Astrocyte of the hippocampus (primary cell): ENCODE data around the gene PAQR7.

ENCODE experiments used
- DNase-seq: peaks from one replicate; pipeline ENCODE4 v3.0.0; 2011; ENCODE audit warnings: low read depth, low spot score

The PAQR7 gene, protein sequence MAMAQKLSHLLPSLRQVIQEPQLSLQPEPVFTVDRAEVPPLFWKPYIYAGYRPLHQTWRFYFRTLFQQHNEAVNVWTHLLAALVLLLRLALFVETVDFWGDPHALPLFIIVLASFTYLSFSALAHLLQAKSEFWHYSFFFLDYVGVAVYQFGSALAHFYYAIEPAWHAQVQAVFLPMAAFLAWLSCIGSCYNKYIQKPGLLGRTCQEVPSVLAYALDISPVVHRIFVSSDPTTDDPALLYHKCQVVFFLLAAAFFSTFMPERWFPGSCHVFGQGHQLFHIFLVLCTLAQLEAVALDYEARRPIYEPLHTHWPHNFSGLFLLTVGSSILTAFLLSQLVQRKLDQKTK

DNA sequence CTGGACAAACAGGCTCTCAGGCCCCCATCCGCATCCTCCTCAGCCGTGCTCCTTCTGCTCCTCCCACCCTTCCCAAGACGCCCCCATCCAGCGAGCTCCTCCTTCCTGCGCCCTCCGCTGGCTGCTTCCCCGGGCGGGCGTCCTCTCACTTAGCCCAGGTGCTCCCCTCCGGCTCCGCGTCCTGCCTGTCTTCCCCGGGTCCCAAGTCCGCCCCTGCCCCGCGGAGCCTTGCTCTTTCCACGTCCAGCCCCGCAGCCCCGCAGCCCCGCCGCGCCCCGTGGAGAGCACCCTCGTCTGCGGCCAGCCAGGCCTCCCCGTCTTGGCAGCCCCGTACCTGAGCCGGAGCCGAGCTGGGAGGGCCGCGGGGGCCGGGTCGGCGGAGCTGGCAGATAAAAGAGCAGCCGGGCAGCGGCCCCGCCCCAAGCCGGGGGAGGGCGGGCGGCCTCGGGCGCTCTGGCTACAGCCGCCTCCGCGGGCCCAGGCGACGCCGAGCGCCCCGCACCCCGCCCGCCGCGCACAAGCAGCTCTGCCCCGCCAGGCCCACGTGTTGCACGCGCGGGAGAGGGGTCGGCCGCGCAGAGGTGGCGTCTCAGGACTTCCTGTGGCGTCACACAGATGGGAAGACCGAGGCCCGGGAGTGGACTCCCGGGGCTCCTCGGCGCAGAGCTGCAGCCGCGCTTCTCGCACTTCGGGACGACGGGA, at the start of gene PAQR7:
TSS of gene PAQR7 (minus strand) at position 555 of the 702 bp plus-strand sequence. CDS start 11,869 bp downstream, outside the sequence.
- peak; percentile 89 for DNase-seq

DNA sequence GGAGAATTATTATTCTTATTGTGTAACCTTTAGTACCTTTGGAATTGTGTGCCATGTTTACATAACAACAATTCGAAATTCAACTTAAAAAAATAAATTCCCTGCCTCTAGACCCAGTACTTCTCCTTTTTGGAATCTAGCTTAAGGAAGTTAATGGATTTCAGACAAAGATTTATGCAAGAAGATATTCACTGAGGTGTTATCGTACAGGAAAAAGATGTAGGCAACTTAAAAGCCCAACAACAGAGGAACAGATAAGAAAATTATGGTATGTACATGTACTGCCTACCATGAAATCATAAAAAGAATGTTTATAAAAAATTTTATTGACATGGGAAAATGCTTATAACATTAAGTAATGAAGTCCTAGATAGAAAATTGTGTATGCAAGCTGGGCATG, 48.9 kb upstream of the PAQR7 start:
- no peak for DNase-seq

DNA sequence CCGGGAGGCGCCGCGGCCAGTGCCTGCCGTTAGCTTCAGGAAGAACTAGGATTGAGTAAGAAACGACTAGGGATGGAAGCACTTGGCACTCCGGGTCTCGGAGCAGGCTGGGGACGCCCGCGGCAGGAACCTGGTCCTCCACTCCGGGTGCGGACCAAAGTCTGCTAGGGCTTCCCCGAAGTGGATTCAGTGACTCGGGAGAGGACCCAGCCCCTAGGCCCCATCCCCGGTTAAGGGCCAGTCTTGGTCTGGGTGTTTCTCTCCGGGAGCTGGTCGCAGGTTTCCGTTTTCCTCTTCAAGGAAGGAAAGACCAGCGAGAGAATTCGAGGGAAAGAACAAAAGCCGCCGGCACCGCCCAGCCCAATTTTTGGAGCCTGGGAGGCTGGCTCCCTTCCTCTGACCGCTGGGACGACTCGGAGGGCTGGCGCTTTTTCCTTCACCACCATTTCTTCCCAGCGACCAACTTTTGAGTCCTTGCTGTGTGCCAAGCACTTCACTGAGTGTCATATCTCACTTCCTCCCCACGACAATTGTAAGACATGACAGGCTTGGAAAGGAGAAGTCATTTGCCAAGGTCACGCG, 47.6 kb upstream of the PAQR7 start:
- DNase-seq = no peak

DNA sequence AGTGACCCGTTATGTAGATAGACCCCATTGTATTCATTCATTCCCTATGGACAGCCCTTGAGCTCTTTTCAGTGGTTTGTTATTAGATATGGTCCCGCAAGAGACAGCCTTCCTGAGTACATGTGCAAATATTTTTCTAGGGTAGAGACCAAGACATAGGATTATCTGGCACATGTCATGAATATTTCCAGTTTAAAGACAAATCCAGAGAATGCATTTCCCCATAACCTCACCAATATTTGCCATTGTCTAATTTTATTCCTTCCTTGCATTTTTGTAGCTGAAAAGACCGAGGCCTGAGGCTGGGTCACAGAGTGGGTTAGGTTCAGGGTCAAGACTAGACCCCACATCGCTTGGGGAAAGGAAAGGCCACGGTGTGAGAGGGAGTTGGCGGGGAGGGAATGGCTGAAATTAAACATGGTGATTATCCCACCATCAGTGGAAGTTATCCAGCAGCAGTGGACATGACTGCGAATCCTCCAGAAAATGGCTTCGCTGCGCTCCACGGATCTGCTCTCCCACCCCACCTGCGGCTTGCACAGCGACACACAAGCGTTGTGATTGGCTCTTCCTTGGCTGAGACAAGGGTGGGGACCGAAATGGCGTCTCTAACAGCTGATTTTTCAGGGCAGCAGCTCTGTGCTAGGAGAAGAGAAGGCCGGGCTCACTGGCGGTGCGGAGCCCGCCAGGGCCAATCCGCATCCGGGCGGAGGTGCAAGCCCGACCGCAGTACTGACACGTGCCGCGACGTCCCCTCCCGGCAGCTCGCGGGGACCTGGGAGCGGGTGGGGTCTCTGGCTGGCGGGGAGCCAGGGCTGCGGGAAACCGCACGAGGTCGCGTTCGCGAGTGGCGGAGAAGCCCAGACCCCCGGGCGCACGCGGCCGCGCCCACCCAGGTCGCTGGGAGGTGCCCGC, 46.8 kb upstream of the PAQR7 start:
- DNase-seq = peak; percentile 61

DNA sequence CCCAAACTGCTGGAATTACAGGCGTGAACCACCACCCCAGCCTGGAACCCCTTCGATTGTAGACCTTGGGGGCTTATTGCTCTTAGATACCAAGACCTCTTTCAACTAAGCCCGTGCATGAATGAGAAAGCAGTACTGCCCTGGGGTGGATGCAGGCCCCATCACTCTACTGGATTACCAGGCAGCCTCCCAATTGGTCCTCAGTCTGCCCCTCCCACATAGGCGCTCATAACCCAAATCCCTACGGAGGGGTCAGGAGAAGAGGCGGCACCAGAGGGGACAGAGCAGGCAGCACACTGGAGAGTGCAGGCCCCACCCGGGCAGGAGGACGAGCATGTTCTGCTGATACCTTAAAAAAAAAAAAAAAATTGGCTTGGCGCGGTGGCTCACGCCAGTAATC, 43.1 kb upstream of the PAQR7 start:
- no peak for DNase-seq

DNA sequence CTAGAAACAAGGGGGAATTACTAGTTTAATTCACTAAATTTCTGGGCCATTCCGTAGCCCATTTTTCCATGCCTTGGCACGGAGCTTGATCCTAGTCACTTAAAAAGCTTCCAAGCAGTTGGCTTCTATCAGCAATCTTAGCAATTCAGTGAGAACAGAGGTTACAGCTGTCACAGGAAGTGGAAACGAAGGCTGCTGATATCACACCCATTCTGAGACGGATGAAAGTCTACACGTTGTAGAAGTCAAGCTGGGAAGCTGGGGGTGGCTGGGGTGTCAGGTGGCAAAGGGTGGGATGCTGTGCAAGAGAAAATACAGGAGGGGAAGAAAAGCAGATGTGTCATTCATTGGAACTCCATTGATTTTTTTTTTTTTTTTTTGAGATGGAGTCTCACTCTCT, 42.5 kb upstream of the PAQR7 start:
- DNase-seq = no peak

DNA sequence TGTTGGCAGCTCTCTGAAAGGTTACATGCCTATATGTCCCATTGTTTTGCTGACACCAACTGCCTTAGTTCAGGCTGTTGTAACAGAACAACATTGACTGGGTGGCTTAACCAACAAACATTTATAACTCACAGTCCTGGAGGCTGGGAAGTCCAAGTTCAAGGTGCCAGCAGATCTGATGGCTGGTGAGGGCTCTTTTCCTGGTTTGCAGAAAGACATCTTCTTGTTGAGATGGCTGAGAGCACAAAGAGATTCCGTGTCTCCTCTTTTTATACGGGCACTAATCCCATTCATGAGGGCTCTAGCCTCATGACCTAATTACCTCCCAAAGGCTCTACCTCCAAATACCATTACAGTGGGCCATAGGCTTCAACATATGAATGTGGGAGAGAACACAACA, 41.0 kb upstream of the PAQR7 start:
- DNase-seq = no peak

DNA sequence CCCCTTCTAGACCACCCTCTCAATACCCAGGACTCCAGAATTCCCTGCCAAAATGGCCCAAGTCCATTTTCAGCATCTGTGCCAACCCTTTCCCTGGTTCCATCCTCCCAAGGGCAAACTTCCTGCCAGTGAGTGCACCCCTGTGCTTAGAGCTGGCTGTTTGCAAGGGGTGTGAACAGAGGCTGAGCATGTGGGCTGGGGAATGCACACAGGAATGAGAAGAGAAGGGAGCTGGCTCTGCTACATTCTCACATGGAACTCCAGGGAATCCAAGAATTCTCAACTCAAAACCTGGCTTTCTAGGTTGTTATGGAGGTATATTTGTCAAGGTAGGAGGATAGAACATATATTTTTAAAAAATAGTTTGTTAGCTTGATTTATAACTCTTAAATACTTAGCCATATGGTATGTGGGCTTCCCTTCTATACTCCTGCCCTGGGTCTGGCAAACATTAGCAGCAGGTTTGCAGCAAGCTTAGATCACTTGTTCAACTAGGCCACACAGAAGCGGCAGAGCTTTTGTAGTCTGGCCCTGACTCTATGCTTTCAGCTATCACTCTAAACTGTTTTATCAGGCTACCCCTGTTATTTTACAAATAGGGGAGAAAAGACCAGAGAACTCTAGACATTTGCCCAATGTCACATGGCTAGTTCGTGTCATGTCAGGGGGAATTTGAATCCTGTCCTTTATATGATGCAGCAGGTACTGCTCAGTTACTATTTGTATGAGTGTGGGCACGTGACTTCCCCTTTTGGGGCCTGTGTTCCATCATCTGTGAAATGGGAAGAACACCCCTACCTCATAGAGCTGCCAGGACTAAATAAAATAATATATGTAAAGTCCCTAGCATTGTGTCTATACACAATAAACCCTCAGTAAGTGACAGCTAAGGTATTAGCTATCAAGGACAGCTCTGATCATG, 38.8 kb upstream of the PAQR7 start:
- no peak for DNase-seq

DNA sequence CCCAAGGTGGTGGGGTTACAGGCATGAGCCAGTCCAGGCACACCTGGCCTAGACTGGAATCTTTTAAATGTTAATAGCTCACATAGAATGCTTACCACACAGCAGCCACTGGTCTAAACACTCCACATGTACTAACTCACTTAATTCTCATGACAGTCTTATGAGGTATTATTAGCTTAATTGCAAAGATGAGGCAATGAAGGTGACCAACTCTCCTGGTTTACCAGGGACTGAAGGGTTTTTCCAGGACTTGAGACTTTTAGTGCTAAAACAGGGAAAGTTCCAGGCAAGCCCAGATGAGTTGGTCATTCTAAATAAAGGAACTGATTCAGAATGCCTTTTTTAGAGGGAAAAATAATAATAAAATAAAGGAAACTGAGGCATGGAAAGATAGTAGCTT, 37.7 kb upstream of the PAQR7 start:
- DNase-seq = no peak

DNA sequence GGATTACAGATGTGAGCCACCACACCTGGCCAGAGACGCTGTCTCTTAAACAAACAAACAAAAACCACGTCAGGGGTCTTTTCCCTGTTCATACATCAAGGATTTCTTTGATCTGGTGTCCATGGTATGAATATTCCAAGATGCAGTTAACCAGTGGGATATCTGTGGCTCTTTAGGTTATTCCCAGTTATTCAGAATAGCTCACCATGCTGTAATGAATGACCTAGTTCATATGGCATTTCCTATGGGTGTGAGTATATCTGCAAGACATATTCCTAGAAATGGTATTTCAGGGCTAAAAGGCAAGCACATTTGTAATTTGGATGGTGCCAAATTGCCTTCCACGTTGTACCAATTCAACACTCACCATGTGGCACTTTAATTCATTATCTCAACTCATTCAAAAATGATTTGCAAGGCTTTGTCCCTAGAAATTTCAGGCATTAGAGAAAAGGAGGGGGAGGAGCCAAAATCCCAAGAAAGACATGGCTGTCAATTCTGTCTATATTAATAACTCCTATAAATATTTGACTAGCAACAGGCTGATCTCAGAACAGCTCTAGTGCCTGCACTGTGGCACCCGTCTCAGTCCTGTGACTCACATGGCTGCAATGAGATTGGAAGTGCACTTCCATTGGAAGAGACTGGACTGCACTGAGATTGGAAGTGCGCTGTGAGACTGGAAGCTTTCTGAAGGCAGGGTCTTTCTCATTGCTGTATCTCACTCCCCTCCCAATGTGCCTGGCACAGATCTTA, 36.7 kb upstream of the PAQR7 start:
- no peak for DNase-seq

DNA sequence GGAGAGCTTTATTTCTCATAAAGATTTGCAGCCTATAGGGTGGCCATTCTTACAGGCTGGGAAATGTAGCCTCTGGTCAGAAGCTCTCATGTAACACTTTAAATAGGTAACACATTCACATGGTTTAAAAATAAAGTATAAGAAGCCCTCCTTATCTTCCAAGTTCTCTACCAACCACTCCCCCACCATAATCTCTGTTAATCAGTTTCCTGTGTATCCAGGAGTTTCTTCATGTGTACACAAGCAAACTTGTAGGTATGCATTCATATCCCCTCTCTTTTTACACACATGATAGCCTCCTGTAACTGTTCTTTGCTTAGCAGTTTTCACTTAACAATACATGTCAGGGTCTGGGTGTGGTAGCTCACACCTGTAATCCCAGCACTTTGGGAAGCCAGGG, 35.7 kb upstream of the PAQR7 start:
- no peak for DNase-seq

DNA sequence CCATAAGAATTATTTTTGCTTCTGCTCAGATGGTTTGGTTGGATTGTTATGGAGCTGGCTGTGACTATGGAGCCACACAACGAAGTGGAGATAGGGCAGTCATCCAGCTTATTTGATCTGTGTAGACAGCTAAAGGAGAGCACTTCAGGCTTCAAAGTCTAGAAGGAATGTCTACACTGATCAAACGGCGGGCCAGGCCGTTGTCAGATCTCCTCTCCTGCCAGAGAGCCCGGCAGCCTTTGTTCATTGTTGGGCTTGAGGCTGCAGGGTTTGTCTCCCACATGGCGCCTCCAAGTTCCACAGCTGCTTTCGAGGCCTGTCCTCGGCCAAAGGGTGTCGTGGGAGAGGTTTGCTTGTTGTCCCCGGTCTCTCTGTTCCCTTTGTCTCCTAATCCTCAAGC, 33.5 kb upstream of the PAQR7 start:
- DNase-seq = no peak

DNA sequence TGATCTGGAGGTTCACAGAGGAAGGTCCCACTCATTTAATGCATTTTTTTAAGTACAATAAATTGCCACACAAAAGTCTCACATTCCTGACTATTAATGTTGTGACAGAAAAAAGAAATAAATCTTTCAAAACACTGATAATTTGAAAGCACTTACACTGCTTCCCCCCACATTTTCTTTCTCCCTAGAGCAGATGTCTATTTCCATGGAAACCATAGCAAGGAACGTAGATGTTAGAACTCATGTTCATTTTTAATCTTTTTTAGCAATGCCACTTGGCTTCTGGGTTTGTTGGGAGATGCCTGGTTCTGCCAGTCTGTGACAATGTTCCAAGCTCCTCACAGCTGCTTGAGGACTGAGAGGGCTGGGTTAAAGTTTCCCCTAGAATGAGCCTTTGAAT, 32.7 kb upstream of the PAQR7 start:
- DNase-seq = no peak

DNA sequence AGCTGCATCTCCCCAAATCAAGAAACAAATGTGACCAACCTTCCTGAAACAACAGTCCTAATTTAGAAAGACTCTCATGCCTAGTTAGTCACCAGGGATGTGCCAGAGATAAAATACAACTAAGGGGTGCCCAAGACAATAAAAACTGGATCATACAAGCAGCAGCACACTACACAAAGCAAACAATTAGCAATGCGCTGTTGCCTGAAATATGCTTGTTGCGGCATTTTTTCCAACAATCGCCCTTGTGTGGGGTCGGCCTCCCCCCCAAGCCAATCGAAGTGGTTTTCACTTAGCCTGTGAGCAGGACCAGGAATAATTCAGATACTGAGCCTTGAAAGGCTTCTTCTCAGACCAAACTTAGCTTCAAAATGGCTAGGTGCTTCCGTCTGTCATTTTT, 32.1 kb upstream of the PAQR7 start:
- DNase-seq = no peak

DNA sequence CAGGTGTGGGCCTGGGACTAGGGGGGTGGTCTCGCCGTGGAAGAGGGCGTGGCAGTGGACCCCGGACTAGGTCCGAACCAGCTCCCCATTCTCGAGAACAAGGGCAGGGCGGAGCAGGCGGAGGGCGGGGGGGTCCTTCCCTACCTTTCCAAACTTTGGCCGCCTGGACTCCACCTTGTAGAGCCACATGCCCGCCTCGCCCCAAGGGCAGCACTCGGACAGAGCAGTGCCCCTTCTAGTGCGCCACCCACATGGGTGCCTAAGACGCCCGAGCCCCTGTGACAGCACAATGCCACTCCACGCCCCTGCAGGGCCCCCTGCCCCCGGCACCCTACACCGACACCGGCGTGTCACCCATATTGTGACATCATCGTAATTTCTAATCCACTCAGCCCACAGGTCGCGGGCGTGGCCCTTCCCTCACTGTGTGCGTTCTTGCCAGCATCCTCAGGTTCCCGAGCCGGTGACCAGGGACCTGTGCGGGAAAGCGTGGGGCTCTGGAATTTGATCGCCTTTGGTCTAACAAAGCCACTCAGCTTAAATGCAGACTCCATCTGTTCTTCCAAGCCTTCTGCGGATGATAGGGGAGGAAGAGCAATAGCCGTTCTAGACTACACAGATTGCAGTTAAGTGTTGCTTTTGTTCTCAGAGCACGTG, 31.3 kb upstream of the PAQR7 start:
- no peak for DNase-seq

DNA sequence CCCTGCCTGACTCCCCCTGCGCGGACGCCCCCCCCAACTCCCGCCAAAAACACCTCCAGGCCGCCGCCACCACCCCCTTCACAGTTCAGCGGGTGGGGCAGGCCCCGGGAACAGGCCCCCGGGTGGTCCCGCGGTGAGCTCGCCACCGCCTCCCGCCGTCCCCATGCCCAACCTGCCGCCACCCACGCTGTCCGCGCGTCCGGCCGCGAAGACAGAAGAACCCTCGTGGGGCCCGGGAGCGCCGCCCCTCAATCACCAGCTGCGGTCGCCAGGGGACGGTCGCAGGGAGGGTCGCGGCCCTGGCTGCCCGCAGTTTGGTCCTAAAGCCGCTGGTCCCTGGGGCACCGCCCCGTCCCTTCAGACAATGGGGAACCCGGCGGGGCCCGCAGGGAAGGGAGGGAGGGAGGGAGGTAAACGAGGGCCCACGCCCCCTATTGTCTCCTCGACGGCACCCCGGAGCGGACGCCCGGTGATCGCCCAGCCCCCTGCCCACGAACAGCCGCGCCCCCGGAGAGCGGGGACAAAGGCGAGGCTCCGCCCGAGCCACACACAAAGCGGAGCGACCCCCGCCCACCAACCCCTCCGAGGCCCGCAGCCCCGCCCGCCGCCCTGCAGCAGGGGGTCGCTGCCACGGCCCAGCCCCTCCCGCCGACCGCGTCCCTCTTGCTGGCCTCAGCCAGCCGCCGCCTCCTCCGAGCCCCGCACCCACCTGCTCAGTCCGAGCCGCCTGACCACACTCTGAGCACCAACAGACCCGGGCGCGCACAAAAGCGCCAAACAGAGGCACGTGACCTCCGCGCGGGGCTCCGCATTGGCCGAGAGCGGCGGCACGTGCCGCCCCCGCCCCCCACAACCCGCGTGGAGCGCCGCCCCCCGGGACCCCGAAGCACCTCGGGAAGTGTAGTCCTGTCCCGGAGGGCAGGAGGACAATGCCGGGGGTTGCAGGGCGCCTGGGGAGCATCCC, 30.5 kb upstream of the PAQR7 start, which contains the start of gene STMN1:
TSS of gene STMN1 (minus strand) at position 740 of the 964 bp plus-strand sequence. CDS start 1,743 bp downstream, outside the sequence.
- DNase-seq = peak; percentile 97

DNA sequence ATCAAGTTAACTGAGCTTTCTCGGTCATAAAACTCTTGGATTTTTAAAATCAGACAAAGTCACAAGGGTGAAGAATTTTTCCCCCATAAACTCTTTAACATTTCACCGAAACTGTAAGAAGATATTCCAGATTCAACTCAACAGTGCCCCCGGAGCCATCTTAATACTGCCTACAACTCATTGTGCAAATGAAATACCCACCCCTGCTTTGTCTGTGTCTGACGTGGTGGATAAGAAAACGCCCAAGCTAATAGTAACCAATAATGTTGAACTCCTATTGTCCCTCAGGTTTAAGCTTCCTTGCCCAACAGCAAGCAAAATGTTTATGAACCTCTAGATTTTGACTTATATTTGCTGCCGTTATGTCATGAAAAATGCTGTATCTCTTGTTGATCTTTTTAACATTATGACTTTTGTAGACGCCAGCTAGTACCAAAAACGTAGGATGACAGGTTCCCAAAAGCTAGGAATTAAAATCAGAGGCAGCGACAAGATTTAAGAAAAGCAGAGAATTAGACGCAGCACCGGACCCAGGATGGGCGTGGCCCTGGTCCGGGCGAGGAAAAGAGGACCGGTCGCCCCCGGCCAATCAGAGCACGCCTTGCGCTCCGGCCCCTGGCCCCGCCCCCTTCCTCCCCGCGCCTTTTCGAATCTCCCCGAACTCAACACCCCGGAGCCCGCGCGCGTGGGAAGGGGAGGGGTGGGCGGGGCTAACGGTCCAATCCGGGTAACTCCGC, 29.6 kb upstream of the PAQR7 start:
- DNase-seq = peak; percentile 96
